ENCODE results near the gene KCNH6.

KCNH6 gene

DNA sequence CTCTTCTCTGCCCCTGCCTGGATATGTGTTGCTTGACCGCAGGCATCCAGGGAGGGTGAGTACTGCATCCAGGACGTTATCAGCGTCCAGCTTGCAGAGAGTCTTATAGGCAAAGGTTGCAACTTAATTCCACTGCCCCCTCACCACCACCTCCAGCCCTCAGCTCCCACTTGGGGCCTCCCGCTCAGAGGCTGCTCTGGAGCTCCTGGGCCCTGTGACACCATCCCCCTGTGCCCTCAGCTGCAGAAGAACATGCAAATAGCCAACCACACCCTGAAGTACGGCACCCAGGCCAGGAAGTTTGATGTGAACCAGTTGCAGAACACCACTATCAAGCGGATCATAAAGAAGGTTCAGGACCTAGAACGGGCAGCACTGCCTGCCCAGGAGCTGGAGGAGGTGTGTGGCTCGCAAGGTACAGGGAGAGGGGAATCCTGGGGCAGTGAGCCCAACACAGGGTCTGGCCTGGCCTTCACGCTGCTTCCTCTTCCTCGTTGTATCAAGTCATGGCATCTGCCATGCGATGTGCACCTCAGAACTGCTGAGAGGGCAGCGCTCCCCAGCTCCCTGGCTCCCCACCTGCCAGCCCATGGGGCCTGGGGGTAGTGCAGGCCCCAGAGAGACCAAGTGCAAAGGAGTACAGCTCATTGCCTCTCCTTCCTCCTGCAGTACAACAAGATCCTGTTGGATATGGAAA lies 36.7 kb upstream of the KCNH6 start:
- Histone ChIP-seq H3K27ac (no peak overlapping the region), H3K4me3 (no peak overlapping the region)

DNA sequence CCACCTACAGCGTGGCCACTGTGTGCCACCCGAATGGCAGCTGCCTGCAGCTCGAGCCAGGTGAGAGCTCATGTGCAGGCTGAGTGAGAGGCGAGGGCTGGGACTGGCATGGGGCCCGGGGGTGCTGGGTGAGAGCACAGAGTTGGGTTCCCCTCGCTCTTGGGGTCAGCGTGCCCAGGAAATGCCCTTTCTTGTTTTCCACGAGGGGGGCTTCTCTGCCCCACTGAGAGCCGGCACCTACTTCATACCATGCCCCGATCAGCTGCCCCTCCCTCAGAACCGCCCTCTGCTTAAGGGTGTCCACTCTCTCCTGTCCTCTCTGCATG lies 36.2 kb upstream of the KCNH6 start:
- no peak overlapping the region for H3K4me3 ChIP-seq
- no peak overlapping the region for H3K27ac ChIP-seq

- H3K27ac ChIP-seq = no peak overlapping the region
- no peak overlapping the region for H3K4me3 ChIP-seq
These were observed 34.3 kb upstream of the KCNH6 start for GRCh38 chr17:63488851-63489250.

- Histone ChIP-seq H3K27ac (no peak overlapping the region), H3K4me3 (no peak overlapping the region)
These were observed 33.9 kb upstream of the KCNH6 start for GRCh38 chr17:63489291-63489690.

GRCh38 chr17:63490329-63490728 lies 32.8 kb upstream of the KCNH6 start:
- H3K4me3 ChIP-seq = no peak overlapping the region
- no peak overlapping the region for H3K27ac ChIP-seq

- Histone ChIP-seq H3K4me3 (no peak overlapping the region), H3K27ac (no peak overlapping the region)
These were observed 32.2 kb upstream of the KCNH6 start for GRCh38 chr17:63490858-63491400.

GRCh38 chr17:63491413-63491812 lies 31.7 kb upstream of the KCNH6 start:
- Histone ChIP-seq H3K27ac (no peak overlapping the region), H3K4me3 (no peak overlapping the region)

- H3K4me3 ChIP-seq = no peak overlapping the region
- no peak overlapping the region for H3K27ac ChIP-seq
These were observed 31.1 kb upstream of the KCNH6 start for GRCh38 chr17:63491977-63492618.

- Histone ChIP-seq H3K27ac (no peak overlapping the region), H3K4me3 (no peak overlapping the region)
These were observed 30.2 kb upstream of the KCNH6 start for GRCh38 chr17:63492940-63493339.

DNA sequence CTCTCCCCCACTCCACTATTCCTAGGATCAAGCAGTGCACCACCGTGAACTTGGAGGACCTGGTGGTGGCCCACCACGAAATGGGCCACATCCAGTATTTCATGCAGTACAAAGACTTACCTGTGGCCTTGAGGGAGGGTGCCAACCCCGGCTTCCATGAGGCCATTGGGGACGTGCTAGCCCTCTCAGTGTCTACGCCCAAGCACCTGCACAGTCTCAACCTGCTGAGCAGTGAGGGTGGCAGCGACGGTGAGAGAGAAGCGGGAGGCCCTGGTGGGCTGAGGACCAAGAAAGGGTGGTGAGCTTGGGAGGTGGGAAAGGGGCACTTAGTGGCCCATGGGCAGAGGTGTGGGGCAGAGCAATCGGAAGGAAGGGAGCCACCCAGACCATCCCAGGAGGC lies 29.7 kb upstream of the KCNH6 start:
- H3K4me3 ChIP-seq = no peak overlapping the region
- no peak overlapping the region for H3K27ac ChIP-seq

DNA sequence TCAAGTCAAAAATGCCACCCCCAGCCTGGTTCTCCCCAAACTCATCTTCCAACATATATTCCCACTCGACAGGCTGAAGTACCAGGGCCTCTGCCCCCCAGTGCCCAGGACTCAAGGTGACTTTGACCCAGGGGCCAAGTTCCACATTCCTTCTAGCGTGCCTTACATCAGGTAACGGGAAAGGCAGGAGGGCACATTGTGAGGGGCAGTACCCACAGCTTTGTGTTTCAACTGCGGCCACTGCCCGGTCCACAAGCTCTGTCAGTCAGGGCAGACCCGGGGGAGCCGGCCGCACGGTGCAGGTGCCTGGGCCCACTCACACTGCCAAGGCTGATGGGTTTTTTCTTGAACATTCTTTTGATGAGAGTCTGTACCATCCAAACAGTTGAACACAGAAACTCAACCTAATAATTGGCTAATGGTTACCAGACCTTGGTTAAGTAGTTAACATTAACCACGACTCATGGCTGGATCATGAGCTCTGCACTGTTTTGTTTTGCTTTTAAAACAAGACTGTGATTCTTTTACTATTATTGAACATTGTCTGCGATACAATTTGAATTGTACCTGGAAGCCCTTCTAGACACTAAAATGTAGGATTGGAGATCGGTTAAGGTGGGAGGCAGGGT lies 28.7 kb upstream of the KCNH6 start:
- H3K27ac ChIP-seq = no peak overlapping the region
- no peak overlapping the region for H3K4me3 ChIP-seq

- Histone ChIP-seq H3K27ac (no peak overlapping the region), H3K4me3 (no peak overlapping the region)
These were observed 27.7 kb upstream of the KCNH6 start for GRCh38 chr17:63495491-63495890.

DNA sequence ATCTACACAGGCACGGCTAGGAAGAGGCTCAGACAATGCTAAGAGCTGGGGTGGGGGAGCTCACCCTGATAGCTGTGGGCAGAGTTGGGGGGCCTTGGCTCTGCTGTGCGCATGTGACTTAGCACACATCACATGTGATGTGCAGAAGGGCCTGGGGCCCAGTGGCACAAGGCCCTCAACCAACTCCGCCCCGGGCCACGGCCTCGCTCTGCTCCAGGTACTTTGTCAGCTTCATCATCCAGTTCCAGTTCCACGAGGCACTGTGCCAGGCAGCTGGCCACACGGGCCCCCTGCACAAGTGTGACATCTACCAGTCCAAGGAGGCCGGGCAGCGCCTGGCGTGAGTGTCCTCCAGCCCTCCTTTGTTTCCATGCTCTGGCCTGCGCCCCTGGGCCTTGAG lies 27.0 kb upstream of the KCNH6 start:
- Histone ChIP-seq H3K4me3 (no peak overlapping the region), H3K27ac (no peak overlapping the region)

DNA sequence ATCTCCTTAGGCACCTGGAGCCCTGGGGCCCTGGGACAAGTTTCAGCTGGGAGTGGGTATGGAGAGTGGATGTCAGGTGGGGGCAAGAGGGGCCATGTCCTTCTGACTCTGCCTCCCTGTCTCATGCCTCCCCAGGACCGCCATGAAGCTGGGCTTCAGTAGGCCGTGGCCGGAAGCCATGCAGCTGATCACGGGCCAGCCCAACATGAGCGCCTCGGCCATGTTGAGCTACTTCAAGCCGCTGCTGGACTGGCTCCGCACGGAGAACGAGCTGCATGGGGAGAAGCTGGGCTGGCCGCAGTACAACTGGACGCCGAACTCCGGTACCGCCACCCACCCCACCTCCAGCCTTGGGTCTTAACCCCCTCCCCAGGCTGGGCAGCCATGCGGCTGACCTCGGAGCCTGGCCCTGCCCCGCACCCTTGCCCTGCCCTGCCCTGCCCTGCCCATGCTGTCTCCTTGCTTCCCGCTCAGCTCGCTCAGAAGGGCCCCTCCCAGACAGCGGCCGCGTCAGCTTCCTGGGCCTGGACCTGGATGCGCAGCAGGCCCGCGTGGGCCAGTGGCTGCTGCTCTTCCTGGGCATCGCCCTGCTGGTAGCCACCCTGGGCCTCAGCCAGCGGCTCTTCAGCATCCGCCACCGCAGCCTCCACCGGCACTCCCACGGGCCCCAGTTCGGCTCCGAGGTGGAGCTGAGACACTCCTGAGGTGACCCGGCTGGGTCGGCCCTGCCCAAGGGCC lies 26.3 kb upstream of the KCNH6 start:
- no peak overlapping the region for H3K27ac ChIP-seq
- H3K4me3 ChIP-seq = no peak overlapping the region

- Histone ChIP-seq H3K27ac (no peak overlapping the region), H3K4me3 (no peak overlapping the region)
These were observed 25.3 kb upstream of the KCNH6 start for GRCh38 chr17:63497708-63498483.

- H3K4me3 ChIP-seq = no peak overlapping the region
- H3K27ac ChIP-seq = no peak overlapping the region
These were observed 24.4 kb upstream of the KCNH6 start for GRCh38 chr17:63498626-63499195.

- Histone ChIP-seq H3K4me3 (no peak overlapping the region), H3K27ac (no peak overlapping the region)
These were observed 22.4 kb upstream of the KCNH6 start for GRCh38 chr17:63500543-63501390.

DNA sequence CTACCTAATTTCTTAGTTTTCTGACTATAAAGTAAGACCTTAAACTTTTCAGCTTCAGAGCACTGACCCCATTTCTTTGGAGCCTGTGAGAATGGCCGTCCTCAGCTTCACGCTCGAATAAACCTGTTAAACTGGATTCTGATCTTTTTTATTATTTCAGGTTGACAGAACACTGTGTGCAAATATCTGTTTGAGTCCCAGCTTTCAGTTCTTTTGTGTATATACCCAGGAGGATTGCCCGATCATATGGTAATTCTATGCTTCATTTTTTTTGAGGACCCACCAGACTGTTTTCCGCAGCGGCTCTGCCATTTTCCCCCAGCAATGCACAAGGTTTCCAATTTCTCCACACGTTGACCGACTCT lies 19.8 kb upstream of the KCNH6 start:
- Histone ChIP-seq H3K4me3 (no peak overlapping the region), H3K27ac (peak overlapping the region in 4 of 21 experiments; percentile 0 to 39 (median 17))

DNA sequence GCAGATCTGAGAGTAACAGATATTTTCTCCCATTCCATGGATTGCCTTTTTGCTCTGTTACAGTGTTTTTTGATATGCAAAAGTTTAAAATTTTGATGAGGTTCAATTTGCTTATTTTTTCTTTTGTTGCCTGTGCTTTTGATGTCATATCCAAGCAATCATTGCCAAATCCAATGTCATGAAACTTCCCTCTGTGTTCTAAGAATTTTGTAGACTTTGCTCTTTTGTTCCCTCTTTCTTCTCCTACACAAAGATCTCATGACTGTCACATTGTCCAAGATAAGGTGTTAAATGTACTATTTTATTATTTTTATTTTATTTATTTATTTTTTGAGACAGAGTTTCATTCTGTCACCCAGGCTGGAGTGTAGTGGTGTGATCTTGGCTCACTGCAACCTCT lies 18.9 kb upstream of the KCNH6 start:
- no peak overlapping the region for H3K27ac ChIP-seq

More for the DNA sequence above, 18.9 kb upstream of the KCNH6 start:
- no peak overlapping the region for H3K4me3 ChIP-seq

Data from skin epidermis (tissue), 12 donors.